GM21619 (cell line): ENCODE results near the gene POLDIP2.
"Not testable (repeated sequence)": the region's sequence is repeated elsewhere in the genome, so short reads cannot be mapped to it uniquely, and the experiment has no call there.

ENCODE experiments used
- ATAC-seq: cut with Tn5 transposase; IDR thresholded peaks from one replicate; pipeline ENCODE4 v1.9.1; 2021; ENCODE audit not compliant: unreplicated experiment

The POLDIP2 gene

DNA sequence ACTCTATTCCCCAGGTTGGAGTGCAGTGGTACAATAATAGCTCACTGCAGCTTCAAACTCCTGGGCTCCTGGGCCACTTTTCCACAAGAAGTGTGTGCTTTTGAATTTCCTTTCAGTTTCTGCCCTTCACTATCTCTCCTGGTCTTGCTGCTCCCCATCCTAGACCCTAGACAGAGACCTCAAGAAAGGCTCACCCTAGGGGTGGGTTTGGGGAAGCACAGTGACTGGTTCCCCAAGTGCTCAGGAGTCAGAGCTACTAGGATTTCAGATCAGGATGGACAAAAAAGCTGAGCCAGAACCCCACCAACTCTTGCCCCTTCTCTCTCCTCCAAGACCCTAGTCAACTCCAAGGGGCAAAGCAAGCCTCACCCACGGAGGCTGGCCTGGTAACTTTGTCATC lies 9.3 kb upstream of the POLDIP2 start:
- ATAC-seq = no peak

DNA sequence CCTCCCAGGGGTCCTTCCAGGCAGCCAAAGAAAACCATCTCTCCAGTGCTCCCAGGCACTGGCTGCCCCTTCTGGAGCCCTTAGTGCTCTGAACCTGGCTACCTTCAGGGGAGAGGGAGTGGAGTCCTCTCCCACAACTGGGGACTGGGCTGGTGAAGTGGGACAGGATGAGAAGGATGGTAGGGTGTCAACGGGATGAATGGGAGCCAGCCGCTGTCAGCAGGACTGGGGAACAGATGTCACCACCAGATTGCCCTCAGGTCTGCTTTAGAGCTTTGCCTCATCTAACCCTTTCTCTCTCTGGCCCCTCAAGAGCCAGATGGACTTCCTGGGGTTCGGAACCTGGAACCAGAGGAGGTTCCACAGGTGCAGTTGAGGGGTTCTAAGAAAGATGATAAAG lies 8.2 kb upstream of the POLDIP2 start:
- ATAC-seq = no peak

DNA sequence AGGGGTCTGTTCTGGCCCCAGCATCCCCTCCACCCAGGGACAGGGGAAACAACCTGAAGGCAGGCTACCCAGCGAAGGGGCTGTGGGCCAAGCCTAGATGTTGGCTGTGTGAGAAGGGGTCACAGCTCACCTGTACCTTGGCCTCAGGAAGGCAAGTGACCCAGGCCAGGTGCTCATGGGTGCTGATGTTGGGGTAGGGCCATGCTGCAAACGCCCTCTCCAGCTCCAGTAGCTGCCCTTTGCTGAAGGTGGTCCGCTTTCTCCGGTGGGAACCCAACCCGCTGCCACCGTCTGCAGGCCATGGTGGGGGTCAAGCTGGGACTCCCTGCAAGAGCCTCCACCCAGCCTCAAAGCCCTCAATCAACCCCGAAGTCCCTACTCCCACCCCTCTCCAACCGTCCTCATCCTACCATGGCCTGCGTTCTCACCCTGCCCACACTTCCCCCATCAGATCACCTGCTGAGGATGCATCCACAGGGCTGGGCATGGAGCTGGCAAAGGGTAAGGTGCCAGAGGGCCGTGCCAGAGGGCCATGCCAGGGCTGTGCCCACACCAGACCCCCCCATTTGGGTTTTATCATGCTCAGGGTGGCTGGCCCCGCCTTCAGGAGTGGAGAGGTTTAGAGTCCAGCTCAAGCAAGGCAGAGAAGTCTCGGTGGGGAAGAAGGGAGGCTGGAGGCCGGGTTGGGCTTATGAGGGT lies 7.5 kb upstream of the POLDIP2 start, which contains the start of gene SEBOX:
Gene SEBOX, minus strand, starts transcription at position 535 of the 699 bp plus-strand sequence. Its CDS starts 48 bp downstream, at position 487.
- ATAC-seq = no peak

DNA sequence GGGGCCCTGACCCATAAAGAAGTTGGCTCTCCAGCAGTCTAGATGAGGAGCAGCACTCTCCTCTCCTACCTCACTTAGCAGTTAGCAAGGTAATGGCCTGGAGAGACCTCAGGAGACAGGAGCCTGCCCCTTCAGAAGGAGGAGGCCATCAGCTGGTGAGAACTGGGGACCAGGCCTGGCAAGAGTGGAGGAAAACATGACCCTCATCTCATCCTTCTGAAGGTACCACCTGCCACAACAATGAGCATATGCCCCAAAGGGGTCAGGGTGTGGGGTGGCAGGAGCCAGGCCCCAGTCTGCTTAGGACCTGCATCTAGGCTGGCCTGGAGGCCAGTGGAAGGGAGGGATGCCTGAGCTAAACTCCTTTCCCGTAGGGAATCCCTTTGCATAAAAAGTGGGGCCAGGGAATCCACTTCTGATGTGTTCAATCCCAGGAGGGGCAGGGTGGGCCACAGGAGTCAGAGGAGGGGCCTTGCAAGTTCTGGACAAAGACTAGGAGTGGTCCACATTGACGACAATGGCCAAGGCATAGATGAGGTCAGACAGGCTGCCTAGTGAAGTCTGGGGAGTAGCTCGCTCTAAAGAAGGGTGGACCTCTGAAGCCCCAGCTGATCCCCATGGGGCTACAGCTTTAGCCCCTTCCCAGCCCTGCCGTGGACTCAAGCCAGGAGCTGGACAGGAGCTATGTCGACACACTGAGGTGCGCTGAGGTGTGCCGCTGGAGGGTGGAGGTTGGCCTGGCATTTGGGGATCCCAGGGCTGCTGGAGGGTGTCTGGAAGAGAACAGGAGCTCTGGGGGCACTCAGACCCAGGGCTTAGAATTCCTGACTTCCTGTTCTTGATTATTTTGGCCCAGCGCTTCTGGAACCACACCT lies 6.7 kb upstream of the POLDIP2 start:
- no peak for ATAC-seq

DNA sequence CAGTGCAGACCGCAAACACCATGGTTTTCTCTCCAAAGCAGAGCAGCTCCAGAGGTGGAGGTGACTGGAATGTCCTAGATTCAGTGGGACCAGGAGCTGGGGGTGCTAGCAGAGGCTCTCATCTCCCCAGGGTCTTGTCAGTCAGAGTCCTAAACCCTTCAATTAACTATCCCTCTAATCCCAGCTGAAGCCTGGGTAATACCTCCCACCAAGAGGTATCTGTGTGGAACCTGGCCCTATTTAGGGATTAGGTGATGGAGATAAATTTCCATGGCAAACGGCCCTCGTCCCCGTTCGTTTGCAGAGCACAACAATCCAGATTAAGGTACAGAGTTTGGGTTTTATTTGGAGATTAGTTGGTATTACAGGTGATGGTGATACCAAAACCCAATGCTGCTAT lies 5.9 kb upstream of the POLDIP2 start:
- no peak for ATAC-seq

DNA sequence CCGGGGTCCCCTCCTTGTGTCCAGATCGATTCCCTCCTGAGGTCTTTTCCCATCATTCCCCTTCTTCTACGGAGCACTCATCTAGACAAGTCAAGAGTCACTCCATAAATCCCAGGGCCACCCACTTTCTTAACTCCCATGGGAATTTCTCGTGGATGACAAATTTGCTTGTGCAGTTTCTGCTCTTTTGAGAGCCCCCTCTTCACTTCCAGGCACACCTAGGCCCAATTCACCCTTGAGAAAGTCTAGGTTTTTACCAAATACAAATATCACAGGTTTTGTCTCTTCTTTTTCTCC lies 522 bp upstream of the POLDIP2 start:
- ATAC-seq = no peak

DNA sequence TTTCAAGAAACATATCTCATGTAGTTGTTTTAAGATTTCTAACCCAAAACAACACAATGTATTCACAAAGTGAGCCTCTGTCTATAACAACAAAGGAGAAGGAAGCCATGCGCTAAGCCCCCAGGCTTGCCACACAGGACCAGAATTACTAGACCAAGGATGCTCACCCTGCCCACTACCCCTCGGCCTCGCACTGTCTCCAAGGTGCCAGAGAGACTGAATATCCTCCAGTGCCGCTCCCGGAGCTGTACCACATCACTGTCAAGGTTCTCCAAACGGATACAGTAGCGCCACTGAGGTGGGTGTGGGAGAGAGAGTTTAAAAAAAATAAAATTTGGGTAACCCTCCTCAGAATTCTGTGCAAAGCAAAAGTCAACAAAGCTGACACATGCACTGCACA lies 7.1 kb downstream of the POLDIP2 start:
- no peak for ATAC-seq

DNA sequence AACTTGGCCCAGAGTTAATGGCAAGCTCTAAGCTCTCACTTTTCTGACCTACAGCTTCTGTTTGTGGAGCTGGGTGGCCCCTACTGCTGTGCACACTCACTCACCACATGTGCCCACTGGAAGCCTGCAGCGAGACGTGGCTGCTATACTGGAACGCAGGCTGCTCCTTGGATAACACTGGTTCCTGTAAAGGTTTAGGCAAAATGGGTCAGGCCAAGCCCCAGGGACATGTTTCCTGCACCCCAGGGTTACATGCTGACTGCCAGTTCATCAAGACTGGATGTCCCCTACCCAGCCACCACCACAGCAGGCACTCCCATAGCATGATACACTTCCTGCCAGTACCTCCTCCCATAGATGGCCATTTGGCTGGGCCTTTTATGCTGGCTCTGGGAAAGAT lies 8.3 kb downstream of the POLDIP2 start:
- ATAC-seq = no peak

DNA sequence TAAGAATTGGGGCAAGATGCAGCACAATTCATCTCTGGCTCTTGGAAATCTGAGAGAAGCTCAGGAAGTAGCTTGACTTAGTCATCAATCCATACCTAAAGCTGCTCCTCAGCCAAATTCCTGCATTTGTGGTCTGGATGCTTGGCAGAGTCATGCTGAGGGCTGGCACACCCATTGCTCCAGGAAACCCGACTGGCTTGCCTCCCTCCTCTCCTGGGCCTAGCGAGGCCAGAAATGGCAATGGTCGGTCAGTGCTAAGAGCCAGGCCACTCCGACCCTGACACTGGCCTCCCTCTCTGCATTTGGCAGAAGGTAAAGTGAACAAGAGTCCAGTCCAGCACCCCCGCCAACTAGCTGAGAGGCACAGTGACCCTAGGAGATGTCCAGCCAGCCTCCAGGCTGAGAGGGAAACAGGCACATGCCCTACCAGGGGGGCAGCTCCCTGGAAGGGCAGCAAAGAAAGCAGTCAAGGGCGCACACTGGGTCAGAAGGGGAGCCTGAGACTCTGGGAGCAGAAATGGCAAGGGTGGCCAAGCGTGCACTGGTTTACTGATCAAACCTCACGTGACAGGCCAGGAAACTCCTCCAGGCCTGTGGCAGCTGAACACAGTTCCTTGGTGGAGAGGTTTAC lies 10.0 kb downstream of the POLDIP2 start:
- ATAC-seq = no peak

DNA sequence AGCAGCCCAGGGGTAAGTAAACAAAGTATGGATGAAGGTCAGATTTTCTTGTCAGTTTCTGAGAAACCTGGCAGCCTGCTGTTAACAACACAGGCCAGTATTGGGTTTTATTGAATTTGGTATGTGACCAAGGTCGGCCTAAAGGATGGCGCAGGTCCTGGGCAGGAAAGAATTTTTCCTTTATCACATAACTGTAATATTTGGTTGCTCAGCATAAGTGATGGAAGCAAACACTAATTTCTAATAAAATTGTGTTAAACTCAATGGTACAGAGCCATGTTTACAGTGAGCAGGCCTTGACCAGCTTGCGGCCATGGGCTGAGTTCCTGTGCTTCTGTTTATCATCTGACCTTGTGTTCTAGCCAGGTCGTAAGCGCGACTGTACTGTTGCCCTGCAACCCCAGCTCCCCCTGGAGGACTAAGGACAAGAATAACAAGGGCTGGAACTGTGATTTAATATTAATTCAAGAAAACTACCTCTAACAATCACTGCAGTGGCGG lies 10.5 kb downstream of the POLDIP2 start:
- ATAC-seq = no peak

DNA sequence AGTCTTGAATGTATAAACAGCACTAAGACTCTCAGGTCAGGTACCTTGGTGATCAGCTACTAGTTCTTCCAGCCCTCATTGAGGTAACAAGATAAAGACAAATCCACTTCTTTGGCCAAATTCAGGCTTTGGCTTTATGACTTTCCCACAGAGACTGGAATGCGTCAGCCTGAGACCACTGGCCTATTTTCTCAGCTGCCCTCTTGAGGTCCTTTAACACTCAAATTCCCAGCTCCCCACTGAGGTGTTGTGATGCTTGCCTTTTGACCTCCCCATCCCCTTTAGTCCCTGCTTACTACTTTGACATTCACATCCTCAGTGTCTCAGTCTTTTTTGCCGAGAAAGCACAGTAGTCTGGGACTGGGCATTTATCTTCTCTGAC lies 11.1 kb downstream of the POLDIP2 start:
- ATAC-seq = no peak

DNA sequence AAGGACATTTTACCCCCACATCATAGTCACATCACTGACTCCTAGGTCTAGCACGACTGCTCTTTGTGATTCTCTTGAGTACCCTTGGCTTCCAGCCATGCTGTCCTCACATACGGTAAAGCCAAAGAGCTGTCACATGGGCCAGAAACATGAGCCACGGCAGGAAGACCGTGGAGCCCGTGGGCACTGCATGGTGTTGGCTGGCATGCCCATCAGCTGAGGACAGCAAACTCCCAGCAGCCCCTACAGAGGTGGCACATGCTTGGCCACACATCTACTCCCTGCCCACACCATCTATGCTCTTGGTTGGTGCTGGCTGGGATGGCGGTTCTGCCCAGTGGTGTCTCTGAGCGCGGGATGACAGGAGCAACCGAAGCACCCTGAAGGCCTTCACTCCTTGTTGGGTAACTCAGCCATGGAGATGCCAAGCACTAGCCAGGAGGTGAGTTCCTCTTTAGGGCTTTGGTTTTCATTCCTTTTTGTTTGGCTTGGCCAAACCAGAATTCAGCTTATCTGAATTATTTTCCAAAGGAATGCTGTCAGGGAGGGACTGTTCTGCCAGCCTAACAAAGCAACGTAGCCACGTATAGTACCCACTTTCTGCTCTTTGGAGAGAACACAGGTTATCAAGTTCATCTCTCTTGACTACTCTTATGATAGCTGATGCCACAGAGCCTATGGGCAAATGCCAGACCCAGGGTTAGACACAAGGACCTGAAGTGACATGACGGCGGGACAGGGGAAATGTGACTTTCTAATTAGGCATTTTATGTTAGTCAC lies 11.7 kb downstream of the POLDIP2 start:
- no peak for ATAC-seq

DNA sequence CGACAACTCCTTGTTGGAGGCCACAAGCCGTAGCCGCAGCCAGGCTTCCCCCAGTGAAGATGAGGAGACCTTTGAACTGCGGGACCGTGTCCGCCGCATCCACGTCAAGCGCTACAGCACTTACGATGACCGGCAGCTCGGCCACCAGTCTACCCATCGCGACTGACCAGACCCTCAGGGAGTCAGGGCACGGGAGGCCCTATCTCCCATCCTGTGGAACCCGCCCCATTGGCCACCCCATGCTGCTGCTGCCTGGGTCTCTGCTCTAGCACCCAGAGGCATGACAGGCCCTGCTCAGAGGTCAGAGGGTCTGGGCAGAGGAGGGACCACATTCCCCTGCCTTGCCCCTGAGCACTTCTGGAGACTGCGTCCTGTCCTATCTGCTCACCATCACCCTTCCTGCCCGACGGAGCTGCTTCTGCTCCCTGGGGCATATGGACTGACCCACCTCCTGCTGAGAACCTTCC lies 12.9 kb downstream of the POLDIP2 start:
- ATAC-seq = no peak

DNA sequence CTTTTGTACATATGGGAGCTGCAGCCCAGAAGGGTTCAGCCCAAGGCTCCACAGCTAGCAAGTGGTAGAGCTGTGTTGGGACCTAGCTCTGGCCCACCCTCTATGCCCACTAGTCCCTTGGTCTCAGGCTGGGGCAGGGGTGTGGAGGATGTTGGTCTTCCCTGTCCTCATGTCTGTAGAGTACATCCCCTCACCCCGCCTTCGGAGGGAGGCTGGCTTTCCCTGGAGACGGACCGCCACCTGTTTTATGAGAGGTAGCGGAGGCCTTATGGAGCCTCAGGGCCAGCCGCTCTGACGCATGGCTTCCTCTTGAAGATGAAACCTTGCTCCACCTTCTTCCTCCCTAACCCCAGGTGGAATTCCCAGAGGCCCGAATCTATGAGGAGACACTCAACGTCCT lies 13.3 kb downstream of the POLDIP2 start:
- no peak for ATAC-seq

DNA sequence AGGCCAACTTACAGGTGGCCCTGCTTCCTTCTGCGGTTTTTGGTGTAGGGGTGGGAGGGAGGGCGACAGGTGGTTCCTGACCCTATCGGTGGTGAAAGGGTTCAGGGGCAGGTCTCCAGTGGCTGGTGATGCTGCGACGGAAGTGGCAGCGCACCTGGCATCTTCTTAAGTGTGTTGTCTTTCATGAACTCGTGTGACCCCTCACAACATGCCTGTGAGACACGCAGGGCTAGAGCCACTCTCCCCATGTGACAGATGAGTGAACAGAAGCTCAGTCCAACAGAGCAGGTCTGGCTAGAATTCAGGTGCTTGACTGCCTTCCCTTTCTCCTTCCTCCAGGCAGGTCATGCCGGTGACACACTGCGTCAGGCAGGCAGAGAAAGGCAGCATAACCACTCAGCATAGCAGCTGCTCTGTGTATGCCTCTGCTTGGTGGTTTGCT lies 13.8 kb downstream of the POLDIP2 start:
- no peak for ATAC-seq

DNA sequence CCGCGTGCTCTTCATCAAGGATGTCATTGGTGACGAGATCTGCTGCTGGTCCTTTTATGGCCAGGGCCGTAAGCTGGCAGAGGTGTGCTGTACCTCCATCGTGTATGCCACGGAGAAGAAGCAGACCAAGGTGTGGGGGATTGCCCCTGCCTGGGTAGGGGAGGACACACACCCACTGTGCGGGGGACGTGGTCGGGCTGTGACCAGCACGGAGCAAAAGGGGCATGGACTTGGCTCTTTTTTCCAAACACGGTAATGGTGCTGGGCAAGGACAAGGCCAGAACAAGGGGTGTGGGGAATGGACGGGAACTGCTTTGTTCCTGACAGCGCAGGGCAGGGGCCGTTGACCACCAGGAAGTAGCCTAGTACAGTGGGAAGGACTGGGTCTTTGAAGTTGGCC lies 15.0 kb downstream of the POLDIP2 start:
- ATAC-seq = no peak

DNA sequence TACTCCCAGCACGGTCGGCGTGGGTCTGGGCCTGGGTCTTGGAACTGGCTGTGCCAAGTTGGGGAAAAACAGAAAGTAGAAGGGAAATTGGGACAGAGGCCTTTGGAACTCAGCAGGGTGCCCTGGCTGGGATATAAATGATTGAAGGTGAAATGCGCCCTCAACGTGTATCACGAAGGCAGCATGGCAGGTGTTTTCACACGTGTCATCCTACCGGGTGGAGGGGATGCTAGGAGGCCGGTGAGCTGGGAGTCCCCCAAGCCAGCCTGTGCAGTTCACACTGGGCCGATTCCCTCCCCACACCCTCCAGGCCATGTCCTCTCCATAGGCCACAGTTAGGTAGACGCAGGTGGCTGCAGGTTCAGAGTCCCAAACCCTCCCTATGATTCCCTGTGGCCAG lies 15.8 kb downstream of the POLDIP2 start:
- ATAC-seq = no peak

DNA sequence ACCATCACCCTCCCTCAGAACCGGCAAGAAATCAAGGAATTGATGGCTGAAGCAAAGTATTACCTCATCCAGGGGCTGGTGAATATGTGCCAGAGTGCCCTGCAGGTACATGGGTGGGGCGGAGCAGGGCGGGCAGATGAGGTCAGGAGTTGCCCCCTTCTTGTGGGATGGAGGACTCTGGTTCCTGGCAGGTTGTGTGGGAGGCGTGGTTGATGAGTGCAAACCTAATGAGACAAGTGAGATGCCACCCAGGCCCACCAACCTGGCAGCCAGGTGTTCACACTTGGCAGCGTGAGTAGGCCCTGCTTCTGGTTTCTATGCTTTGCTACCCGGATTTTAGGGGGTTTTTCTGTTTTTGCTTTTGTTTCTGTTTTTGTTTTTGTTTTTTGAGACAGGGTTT lies 17.0 kb downstream of the POLDIP2 start:
- no peak for ATAC-seq

DNA sequence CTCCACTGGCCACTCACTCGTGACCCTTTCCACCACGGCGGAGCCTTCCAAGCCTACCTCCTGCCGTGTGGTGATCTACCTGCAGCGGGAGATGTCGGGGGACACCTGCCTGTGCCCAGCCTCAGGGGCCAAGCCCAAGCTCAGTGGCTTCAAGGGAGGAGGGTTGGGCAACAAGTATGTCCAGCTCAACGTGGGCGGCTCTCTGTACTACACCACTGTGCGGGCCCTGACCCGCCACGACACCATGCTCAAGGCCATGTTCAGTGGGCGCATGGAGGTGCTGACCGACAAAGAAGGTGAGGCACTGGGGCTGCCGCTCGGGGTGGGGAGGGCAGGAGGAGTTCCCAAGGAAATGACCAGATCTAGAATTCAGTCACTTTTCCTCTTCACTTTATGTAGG lies 17.9 kb downstream of the POLDIP2 start:
- ATAC-seq = no peak

DNA sequence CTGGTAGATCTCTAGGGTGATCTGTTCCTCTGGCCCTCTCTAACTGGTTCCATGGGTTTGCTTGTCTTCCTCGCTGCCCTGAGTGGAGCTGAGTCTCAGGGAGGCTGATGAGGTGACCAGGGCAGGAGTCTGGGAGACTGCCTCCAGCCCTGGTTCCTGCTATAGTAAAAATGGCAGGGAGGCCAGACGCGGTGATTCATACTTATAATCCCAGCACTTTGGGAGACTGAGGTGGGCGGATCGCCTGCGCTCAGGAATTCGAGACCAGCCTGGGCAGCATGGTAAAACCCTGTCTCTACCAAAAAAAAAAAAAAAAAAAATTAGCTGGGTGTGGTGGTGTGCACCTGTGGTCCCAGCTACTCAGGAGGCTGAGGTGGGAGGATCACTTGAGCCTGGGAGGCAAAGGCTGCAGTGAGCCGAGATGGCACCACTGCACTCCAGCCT lies 18.5 kb downstream of the POLDIP2 start:
- ATAC-seq = not testable (repeated sequence)
